Liver (tissue), 9 donors: ENCODE measurements around the gene TPM4. TPM values are rescaled to one million over a fixed set of nuclear protein-coding genes. Genes with fewer than 3 reads are reported as not detected.

Experiments
- DNase-seq: peaks from one replicate; pipeline ENCODE4 v3.0.0-alpha.2; 2017; ENCODE audit warnings: low spot score
- H3K27ac ChIP-seq, 2 donors: one replicate each; pipeline ENCODE4 v1.7.0; 2013; ENCODE audit warnings: inconsistent platforms in 2 of 2, low read length in 2 of 2, control low read depth in 1 of 2, low read depth in 1 of 2, mild to moderate bottlenecking in 1 of 2
- H3K27me3 ChIP-seq, 4 donors: one replicate each; pipeline versions ENCODE4 v1.6.1 to v1.7.0; 2013; ENCODE audit warnings: low read length in 3 of 4, inconsistent platforms in 1 of 4, mild to moderate bottlenecking in 1 of 4, moderate library complexity in 1 of 4; ENCODE audit not compliant: control insufficient read depth in 4 of 4, insufficient read depth in 4 of 4
- H3K36me3 ChIP-seq, 4 donors: one replicate each; pipeline versions ENCODE4 v1.6.1 to v1.7.0; 2013; ENCODE audit warnings: low read length in 3 of 4, mild to moderate bottlenecking in 3 of 4, low read depth in 1 of 4, moderate library complexity in 1 of 4; ENCODE audit not compliant: control insufficient read depth in 4 of 4, insufficient read depth in 3 of 4
- H3K4me1 ChIP-seq, 4 donors: one replicate each; pipeline versions ENCODE4 v1.6.1 to v1.7.0; 2013; ENCODE audit warnings: low read length in 3 of 4, mild to moderate bottlenecking in 3 of 4, moderate library complexity in 1 of 4; ENCODE audit not compliant: control insufficient read depth in 4 of 4, insufficient read depth in 4 of 4
- H3K4me3 ChIP-seq, 3 donors: one replicate each; pipeline versions ENCODE4 v1.6.1 to v1.7.0; 2013; ENCODE audit warnings: low read length in 3 of 3, control low read depth in 1 of 3, low read depth in 1 of 3, mild to moderate bottlenecking in 1 of 3
- H3K9ac ChIP-seq, 2 donors: one replicate each; pipeline ENCODE4 v1.7.0; 2013; ENCODE audit warnings: low read length in 2 of 2, mild to moderate bottlenecking in 2 of 2, moderate library complexity in 2 of 2, control low read depth in 1 of 2, low read depth in 1 of 2
- H3K9me3 ChIP-seq, 4 donors: one replicate each; pipeline versions ENCODE4 v1.6.1 to v1.7.0; 2013; ENCODE audit warnings: low read length in 3 of 4; ENCODE audit not compliant: control insufficient read depth in 4 of 4
- CTCF ChIP-seq: fragments of 150-350 bp; IDR thresholded peaks from 2 replicates; pipeline ENCODE4 v1.5.1; 2017; ENCODE audit warnings: improper control_type of control experiment, low read depth, low read length; ENCODE audit not compliant: missing input control
- EGR1 ChIP-seq, 2 donors: IDR thresholded peaks; 2 replicates each; pipeline ENCODE4 v1.6.1; 2016 to 2018; ENCODE audit warnings: antibody characterized with exemption in 2 of 2, low read depth in 2 of 2
- FOXA1 ChIP-seq: IDR thresholded peaks from 2 replicates; pipeline ENCODE4 v1.6.1; 2016; ENCODE audit warnings: antibody characterized with exemption
- FOXA2 ChIP-seq: IDR thresholded peaks from 2 replicates; pipeline ENCODE4 v1.6.1; 2016; ENCODE audit warnings: antibody characterized with exemption
- GABPA ChIP-seq, 2 donors: IDR thresholded peaks in 1 of 2; conservative IDR thresholded peaks in 1 of 2; 2 replicates each; pipeline ENCODE4 v1.6.1; 2016; ENCODE audit warnings: antibody characterized with exemption in 2 of 2, mild to moderate bottlenecking in 1 of 2, moderate library complexity in 1 of 2
- HNF4A ChIP-seq, 2 donors: conservative IDR thresholded peaks; 2 replicates each; pipeline ENCODE4 v1.6.1; 2016; ENCODE audit warnings: antibody characterized with exemption in 2 of 2, mild to moderate bottlenecking in 2 of 2
- HNF4G ChIP-seq: IDR thresholded peaks from 2 replicates; pipeline ENCODE4 v1.6.1; 2016; ENCODE audit warnings: antibody characterized with exemption
- JUND ChIP-seq, 2 donors: IDR thresholded peaks; 2 replicates each; pipeline ENCODE4 v1.6.1; 2016; ENCODE audit warnings: antibody characterized with exemption in 2 of 2
- MAX ChIP-seq: IDR thresholded peaks from 2 replicates; pipeline ENCODE4 v1.6.1; 2016; ENCODE audit warnings: antibody characterized with exemption
- NR2F2 ChIP-seq: IDR thresholded peaks from 2 replicates; pipeline ENCODE4 v1.6.1; 2016; ENCODE audit warnings: antibody characterized with exemption
- RAD21 ChIP-seq, 2 donors: IDR thresholded peaks; 2 replicates each; pipeline ENCODE4 v1.6.1; 2016; ENCODE audit warnings: antibody characterized with exemption in 2 of 2, mild to moderate bottlenecking in 2 of 2
- RXRA ChIP-seq, 2 donors: IDR thresholded peaks; 2 replicates each; pipeline ENCODE4 v1.6.1; 2017 to 2018; ENCODE audit warnings: antibody characterized with exemption in 2 of 2, mild to moderate bottlenecking in 1 of 2
- SP1 ChIP-seq: IDR thresholded peaks from 2 replicates; pipeline ENCODE4 v1.6.1; 2018; ENCODE audit warnings: antibody characterized with exemption, mild to moderate bottlenecking
- TAF1 ChIP-seq: conservative IDR thresholded peaks from 2 replicates; pipeline ENCODE4 v1.6.1; 2016; ENCODE audit warnings: antibody characterized with exemption, mild to moderate bottlenecking
- YY1 ChIP-seq: IDR thresholded peaks from 2 replicates; pipeline ENCODE4 v1.6.1; 2016; ENCODE audit warnings: antibody characterized with exemption, mild to moderate bottlenecking
- ZBTB33 ChIP-seq: IDR thresholded peaks from 2 replicates; pipeline ENCODE4 v1.6.1; 2016; ENCODE audit warnings: antibody characterized with exemption
- WGBS: extraction: QIAGEN DNeasy Blood & Tissue Kit; methylation state at CpG from one replicate; pipeline ENCODE4 v1.1.7; 2013; 5-methylcytosine and 5-hydroxymethylcytosine counted together
- polyA plus RNA-seq, 2 donors: library from polyadenylated mRNA; stranded (reverse) in 1 of 2; unstranded in 1 of 2; fragments of 200-250 nt in 1 of 2; fragments of >200 nt in 1 of 2; fragmentation: Nextera tagmentation in 1 of 2; extraction: Ambion mirVana in 1 of 2; gene quantifications; one replicate each; pipeline versions ENCODE4 v1.2.1 to v1.2.3, GENCODE V29; 2013 to 2015
- total RNA-seq, 2 donors: library from RNA; depleted of rRNA; stranded (reverse); fragments of >200 nt; gene quantifications; one replicate each; pipeline ENCODE4 v1.2.3, GENCODE V29; 2014
- TF ChIP-seq, protein P1 (sequence below): IDR thresholded peaks from 2 replicates; pipeline ENCODE4 v1.6.1; 2016; ENCODE audit warnings: antibody characterized with exemption, mild to moderate bottlenecking
- TF ChIP-seq, protein P2 (sequence below): IDR thresholded peaks from 2 replicates; pipeline ENCODE4 v1.6.1; 2016; ENCODE audit warnings: antibody characterized with exemption
- donor health status: healthy.
- donor health status: healthy.
- donor health status: healthy.
- donor health status: healthy.
- donor health status: healthy.

TPM4 gene
- total and polyA plus RNA-seq, 4 donors = 19.8 to 59.9 (median 43.4) TPM

DNA sequence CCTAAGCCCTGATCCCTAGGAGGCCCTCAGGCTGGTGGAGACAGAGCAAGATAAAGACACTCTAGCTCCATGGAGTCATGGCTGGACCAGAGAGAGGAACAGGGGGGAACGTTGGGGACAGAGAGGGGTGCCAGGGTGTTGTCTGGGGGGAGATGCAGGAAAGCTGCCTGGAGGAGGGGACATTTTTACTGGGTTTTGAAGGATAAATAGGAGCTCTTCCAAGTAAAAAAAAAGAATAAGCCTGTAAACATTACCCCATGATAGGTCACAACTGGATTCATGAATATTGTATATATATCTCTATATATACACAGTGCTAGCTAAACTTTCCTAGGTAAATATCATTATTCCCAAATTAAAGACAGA is 67.9 kb downstream of the TPM4 start:
- Histone ChIP-seq H3K4me1 (no peaks in the 10 kb centered on the region), H3K36me3 (no peaks in the 10 kb centered on the region), H3K9me3 (no peaks in the 10 kb centered on the region), H3K27me3 (no peaks in the 10 kb centered on the region), H3K27ac (peak overlapping the region in 1 of 2 donors; percentile 5), H3K4me3 (no peak overlapping the region), H3K9ac (peak overlapping the region in 1 of 2 donors; percentile 3)
- DNase-seq = no peak
- TF ChIP-seq GABPA (IDR thresholded peaks at IDR 0.05 in 1 of 2, conservative IDR thresholded peaks at IDR 0.05 in 1 of 2) (no peak), FOXA2 (no peak), TAF1 (no peak), RXRA (IDR thresholded peaks at IDR 0.05) (no peak), SP1 (no peak), FOXA1 (no peak), RAD21 (IDR thresholded peaks at IDR 0.05) (no peak), EGR1 (IDR thresholded peaks at IDR 0.05; ENCODE audit: low read depth in 2 of 2) (no peak), HNF4G (no peak), NR2F2 (no peak), ZBTB33 (no peak), HNF4A (conservative IDR thresholded peaks at IDR 0.05) (no peak), JUND (IDR thresholded peaks at IDR 0.05) (no peak), MAX (no peak), CTCF (no peak), YY1 (no peak)
- TF ChIP-seq, protein P1, sequence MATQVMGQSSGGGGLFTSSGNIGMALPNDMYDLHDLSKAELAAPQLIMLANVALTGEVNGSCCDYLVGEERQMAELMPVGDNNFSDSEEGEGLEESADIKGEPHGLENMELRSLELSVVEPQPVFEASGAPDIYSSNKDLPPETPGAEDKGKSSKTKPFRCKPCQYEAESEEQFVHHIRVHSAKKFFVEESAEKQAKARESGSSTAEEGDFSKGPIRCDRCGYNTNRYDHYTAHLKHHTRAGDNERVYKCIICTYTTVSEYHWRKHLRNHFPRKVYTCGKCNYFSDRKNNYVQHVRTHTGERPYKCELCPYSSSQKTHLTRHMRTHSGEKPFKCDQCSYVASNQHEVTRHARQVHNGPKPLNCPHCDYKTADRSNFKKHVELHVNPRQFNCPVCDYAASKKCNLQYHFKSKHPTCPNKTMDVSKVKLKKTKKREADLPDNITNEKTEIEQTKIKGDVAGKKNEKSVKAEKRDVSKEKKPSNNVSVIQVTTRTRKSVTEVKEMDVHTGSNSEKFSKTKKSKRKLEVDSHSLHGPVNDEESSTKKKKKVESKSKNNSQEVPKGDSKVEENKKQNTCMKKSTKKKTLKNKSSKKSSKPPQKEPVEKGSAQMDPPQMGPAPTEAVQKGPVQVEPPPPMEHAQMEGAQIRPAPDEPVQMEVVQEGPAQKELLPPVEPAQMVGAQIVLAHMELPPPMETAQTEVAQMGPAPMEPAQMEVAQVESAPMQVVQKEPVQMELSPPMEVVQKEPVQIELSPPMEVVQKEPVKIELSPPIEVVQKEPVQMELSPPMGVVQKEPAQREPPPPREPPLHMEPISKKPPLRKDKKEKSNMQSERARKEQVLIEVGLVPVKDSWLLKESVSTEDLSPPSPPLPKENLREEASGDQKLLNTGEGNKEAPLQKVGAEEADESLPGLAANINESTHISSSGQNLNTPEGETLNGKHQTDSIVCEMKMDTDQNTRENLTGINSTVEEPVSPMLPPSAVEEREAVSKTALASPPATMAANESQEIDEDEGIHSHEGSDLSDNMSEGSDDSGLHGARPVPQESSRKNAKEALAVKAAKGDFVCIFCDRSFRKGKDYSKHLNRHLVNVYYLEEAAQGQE = no peak
- TF ChIP-seq, protein P2, sequence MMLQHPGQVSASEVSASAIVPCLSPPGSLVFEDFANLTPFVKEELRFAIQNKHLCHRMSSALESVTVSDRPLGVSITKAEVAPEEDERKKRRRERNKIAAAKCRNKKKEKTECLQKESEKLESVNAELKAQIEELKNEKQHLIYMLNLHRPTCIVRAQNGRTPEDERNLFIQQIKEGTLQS = no peak
- WGBS = 64% methylated on average over 1 of the region's 1 CpG
